Femur (tissue), 1 donor: ENCODE results near the gene ZNF892.

Experiments
- DNase-seq: peaks from one replicate; pipeline ENCODE4 v3.0.0-alpha.2; 2017

The ZNF892 gene

DNA sequence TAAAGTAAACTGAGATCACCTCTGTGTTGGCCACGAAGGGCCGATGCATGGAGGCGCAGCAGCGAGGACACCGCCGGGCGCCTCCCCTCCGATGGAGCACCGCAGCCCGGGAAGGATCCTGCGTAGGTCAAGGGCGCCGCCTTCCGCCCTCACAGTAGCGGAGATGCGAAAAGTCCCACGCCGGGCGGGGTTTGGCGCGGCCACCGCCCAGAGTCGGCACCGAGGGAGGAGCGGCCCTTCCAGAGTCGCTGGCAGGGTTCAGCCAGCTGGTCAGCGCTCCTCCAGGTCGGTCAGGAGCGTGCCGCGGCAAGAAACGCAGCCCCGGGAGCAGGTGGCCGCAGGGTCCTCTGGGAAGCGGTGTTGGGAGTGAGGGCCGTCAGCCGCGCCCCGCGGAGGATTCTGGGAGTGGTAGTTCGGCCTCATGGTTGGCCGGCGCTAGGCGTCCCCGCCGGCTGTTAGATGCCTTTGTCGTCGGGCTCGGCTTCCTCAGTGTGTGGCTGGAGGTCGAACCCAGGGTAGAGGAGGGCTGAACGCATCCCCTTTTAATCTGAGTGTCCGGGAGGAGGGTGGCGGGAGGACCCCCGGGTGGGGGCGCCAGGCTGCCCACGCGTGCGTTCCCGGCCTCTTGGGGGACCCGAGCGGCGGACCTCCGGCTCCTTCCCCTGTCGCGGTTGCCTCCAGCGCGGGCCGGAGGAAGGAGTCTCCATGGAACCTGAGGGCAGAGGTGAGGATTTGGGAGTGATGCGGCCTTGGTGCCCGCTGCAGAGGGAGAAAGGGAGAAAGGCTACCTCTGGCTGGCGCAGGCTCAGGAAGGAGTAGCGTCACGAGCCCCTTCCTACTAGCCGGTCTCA, at the start of gene ZNF892:
ZNF892 (plus strand) TSS at position 411 of the 851 bp plus-strand sequence; CDS start at position 706, 295 bp downstream.
- peak; percentile 94 for DNase-seq

DNA sequence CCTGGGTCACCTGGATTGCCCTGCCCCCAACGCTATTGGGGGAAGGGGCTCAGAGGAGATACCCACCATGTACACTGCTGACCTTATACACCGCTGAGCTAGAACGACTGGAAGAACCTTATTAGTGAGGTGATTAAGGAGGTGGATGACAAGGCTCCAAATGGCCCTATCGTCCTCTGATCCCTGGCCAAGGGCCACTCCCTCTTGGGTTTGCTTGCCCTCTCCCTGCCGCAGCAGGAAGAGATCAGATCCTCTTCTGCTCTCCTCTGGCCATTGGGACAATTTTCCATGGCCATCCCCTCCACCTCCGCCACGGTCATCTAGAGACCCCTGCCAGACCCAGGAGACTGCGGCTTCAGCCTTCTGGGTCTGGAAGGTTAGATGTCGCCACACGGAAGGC, 48.9 kb upstream of the ZNF892 start:
- peak; percentile 26 for DNase-seq

DNA sequence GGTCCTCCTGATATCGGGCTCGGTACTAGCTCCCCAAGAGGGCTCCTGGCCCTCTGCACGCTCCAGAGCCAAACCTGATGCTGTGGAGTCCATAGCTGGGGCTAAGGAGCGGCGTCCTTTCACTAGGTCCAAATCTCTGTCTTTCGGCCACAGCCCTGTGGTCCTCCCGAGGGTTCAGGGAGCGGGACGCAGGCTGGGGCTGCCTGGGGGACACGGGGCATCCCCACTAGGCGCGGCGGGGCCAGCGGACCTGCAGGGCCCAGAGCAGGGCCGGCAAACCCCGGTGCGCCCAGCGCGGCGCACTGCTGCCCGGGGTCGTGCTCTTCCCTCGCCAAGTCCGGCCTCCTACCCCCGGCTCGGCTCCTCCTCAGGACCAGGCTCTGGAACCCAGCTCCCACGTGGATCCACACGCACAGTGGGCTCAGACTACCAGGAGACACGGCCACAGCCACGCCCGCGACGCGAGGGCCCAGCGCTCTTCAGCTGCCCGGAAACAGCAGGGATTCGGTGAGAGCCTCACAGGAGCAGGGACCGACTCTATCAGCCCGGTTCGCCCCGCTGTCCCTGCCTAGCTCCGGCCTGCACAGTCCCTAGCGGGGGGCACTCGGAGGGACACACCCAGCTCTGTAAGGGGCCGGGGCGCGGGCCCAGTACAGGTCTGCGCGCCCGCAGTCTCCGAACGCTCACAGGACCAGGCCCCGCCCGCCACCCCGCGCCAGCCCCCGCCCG, 48.3 kb upstream of the ZNF892 start:
- DNase-seq = peak; percentile 66

DNA sequence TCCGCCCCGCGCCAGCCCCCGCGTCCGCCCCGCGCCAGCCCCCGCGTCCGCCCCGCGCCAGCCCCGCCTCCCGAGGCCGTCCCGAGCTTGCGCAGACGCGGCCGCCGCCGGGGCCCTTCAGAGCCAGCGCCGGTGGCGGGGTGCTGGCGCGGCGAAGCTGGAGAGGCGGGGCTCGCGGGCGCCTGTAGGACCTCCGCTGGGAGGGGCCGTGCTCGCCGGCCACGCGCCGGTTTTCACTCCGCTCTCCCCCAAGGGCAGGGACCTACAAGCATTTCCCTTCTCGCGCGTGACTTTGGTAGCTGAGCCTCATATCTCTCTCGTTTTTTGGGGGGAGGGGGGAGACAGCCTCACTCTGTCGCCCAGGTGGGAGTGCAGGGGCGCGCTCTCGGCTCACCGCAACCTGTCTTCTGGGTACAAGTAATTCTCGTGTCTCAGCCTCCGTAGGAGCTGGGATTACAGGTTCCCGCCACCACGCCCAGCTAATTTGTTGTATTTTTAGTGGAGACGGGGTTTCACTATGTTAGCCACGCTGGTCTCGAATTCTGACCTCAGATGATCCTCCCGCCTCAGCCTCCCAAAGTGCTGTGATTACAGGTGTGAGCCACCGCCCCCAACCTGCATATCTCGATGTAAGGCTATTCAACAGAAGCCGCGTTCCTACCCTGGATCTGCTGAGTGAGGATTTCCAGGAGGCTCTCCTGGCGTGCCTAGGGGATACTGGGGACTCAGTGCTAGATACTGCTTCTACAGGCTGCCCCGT, 47.5 kb upstream of the ZNF892 start, which contains the start of gene ZNF514:
ZNF514 (minus strand) TSS at position 159 of the 760 bp plus-strand sequence. CDS start 6,595 bp downstream, outside the sequence.
- DNase-seq = peak; percentile 83

DNA sequence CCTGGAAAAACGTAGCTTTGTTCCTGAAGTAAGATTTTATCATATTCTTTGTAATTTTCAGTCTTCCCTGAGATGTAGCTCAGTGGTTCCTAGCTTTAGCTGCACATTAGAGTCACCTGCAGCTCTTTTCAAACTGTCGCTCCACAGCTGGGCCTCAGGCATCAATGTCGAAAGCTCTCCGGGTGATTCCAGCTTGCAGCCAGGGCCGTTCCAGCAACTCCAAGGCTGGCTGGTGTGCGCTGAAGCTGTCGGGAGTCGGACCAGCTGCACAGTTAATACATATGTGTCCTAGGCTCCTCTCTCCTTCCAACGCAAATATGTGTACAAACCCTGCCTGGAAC, 42.3 kb upstream of the ZNF892 start:
- no peak for DNase-seq

DNA sequence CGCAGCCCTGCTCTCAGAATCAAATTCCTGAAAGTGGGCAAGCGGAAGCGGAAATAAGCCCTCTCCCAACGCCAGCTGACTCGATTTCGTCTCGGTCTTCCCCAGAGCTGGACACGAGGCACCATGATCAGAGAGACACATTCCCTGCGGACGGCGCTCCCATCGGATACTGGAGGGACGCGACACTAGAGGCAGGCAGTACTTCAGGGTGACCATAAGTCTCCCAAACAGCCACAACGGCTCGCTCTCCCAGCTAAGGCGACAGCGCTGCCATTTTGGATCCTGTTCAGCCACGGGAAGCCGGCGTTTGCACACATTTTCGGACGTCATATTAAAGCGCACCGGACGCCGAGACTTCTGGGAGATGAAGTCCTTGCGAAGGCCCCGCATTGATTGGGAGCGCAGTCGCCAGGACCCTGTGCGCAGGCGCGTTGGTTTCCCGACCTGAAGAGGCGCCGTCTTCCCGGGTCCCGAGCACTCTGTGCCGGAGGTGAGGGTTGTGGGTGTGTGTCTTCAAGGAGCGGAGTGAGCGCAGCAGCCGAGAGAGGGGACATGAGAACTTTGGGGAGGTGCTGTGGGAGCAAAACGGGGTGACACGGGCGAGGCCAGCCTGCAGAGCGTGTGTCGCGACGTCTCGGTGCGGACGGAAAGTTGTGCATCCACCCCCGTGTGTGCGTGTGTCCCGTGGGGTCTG, 41.8 kb upstream of the ZNF892 start, which contains the start of gene ZNF2:
ZNF2 (plus strand) TSS at position 439 of the 694 bp plus-strand sequence. CDS start 10,418 bp downstream, outside the sequence.
- peak; percentile 99 for DNase-seq

DNA sequence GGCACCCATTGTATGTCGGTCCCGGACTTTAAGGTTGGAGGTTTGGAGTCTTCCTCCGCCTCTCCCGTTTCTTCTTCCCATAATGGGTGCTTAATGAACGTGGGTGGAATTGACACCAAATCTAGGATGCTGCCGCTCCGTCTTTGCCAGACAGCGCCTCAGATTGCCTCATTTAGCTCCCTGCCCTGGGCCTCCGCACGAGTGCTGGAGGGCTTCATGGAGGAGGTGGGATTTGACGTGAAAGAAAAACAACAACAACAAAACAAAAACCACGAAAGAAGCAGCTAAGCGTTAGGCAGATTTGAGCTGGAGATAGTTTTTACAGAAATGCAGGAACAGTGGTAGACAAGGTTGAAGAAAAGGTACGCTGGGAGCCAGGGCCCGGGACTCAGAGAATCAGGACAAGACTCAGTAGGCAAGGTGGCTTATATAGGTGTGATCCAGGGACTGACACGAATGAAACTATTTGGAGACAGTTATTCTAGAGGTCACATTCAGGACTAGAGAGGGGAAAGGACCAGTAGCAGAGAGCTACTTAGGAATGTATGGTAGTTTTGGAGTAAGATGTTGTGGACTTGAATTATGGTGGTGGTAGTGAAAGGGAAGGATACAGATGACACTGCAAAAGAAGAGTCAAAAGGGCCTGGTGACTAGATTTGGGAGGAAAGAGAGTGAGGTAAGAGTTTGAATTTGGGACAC, 41.1 kb upstream of the ZNF892 start:
- DNase-seq = no peak

DNA sequence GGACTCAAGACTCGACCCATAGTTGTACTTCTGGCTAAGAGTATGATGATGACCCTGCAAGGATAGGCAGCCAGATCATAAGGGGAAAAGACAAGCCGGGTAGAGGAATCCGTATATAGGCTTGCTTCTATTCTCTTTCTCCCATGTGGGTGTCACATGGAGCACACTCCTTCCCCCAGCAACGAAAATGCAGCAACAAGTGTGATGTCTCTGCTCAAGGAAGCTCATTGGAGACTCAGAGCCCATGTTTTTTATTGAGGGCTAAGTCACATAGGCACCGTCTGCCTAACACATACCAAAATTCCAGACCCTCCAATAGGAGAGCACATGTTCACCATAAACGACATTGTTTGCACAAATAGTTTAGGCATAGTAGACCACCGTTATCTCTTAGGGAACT, 35.4 kb upstream of the ZNF892 start:
- no peak for DNase-seq

DNA sequence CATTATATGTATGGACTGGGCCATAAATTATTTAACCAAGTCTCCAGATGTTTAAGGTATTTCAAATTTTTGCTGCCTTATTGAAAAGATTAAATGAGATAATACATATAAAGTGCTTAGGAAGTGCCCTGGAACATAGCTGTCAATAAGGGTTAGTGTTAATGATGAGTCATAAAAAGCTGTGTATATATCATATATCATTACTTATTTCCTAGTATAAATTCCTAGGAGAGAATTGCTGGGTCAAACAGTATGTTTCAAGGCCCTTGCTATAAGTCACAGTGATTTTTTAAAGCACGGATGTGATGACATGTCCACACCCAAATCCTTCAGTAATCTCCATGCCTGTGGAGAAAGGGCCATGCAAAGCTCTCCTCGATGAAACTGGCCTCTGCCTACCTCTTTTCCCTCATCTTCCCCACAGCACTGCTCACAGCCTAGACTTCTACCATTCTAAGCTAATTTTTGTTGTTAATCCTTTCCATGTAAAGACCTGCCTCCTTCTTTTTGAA, 33.2 kb upstream of the ZNF892 start:
- DNase-seq = no peak

DNA sequence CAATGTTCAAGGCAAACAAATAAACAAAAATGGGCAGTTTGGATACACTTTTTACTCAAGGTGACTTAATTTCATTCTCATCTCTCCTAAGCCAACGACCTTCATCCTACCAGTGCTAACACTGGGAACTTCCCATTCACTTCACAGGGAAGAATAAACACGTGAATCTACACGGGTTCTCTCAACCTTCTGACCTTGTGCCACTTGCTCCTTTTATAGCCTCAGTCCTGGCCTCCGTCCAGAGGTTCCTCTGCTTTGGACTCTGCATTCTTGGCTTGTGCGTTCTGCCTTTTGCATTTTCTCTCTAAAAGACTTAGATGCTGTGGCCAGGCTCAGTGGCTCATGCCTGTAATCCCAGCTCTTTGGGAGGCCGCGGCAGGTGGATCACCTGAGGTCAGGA, 27.9 kb upstream of the ZNF892 start:
- no peak for DNase-seq

DNA sequence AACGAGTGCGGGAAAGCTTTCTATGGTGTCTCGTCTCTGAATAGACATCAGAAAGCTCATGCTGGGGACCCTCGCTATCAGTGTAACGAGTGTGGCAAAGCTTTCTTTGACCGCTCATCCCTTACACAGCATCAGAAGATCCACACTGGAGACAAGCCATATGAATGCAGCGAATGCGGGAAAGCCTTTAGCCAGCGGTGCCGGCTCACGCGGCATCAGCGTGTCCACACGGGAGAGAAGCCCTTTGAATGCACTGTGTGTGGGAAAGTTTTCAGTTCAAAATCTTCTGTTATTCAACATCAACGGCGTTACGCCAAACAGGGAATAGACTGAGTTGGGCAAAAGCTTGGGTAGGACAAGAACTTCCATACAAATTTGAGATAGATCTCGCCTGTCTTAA, 25.5 kb upstream of the ZNF892 start:
- DNase-seq = no peak

DNA sequence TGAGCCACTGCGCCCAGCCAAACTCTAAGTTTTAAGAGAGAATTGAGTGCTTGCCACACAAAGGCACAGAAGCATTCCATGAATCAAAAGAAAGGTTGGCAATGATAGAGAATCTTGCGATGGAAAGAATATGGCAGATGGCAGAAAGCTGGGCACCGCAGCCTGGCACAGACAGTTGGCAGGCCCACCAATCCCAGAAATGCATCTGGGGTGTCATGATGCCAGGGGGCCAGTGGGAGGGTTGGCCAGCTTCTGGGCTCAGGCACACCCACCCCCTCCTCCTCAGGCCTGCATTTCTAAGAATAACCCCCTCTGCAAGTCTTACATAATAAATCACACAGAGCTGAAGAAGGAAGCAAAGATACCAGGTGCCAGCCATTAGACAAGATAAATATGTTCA, 22.1 kb upstream of the ZNF892 start:
- no peak for DNase-seq

DNA sequence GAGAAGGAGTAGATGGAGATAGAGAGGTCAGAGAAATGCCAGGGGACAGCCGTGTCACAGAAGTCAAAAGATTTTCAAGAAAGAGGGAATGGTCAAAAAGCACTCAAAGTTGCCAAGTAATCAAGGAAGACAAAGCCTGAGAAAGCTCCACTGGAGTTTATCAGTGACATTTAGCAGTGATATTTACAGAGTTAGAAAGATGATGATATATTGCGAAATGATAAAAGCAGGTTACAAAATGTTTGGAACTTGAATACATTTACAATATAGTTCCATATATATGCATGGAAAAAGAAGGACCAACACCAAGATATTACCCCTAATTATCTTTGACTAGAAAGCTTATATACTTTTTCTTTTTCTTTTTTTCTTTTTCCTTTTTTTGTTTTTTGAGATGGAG, 21.3 kb upstream of the ZNF892 start:
- DNase-seq = no peak

DNA sequence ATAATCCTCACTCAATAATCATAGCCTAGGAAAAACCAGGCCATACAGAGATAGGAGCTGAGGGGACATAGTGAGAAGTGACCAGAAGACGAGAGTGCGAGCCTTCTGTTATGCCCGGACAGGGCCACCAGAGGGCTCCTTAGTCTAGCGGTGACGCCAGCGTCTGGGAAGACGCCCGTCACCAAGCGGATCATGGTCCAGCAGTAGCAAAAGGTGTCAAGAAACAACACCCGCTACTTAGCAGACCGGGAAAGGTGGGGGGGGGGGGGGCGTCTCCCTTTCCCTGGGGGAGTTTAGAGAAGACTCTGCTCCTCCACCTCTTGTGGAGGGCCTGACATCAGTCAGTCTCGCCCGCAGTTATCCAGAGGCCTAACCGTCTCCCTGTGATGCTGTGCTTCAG, 14.4 kb upstream of the ZNF892 start:
- peak; percentile 59 for DNase-seq

DNA sequence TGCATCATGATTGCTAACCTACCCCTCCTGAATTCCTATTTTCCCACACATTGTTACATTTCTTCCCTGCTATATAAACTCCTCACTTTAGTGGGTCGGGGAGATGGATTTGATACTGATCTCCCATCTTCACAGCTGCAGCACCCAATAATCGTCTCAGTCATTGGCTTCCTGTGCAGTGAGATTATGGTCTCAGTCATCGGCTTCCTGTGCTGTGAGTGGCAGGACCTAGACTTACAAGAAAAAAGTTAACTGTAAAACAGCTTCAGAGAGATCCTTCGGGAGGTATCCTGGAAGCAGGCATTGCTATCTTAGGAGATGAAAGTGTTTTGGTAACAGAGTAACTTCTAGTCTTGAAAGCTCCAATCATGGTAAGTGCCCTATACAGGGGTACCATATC, 3.4 kb upstream of the ZNF892 start:
- no peak for DNase-seq

DNA sequence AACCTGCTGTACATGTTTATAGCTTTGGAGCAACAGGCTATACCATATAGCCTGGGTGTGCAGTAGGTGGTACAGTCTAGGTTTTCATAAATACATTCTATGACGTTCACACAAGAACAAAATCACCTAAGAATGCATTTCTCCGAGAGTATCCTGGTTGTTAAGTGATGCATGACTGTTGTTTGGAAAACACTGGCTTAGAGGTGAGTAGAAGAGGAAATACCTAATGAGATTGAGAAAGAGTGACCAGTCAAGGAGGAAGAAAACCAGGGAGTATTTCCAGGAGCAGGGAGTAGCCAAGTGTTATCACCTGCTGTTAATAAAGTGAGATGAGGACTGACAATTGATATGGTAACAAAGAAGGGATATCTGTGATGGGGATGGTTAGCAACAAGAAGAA, 2.9 kb upstream of the ZNF892 start:
- no peak for DNase-seq

DNA sequence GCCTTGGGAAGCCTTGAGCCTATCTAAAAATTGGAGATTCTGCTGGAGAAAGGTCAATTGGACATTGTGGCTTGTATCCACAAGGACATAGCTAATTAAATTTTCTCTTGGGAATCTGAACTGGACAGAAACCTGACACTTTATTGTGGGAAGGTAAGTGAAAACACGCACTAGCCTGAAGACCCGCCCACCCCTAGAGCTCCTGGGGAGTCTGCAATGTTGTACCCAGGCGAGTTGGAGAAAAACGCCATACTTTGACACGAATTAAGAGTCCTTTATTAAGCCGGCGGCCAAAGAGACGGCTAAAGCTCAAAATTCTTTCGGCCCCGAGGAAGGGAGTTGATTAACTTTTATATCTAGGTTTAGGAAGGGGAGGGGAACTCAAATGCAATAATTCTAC, 1.2 kb upstream of the ZNF892 start:
- no peak for DNase-seq

DNA sequence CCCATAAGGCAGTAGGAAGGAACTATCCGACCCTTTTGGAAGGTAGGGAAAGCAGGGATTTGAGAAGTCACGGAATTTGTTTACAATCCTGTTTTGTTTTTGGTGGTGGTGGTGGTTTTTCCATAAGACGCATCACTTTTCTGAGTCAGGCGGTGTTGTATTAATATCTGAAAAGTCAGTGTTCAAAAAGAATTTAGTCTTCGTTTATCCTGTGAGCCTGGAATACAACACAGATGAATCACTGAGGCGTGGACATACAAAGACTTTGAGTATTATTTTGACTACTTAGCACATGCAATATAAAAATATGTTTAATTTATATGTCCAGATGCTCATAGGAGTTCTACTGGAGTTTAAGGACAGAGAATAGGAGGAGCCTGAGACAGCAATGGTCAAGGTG, 785 bp downstream of the ZNF892 start:
- DNase-seq = no peak

DNA sequence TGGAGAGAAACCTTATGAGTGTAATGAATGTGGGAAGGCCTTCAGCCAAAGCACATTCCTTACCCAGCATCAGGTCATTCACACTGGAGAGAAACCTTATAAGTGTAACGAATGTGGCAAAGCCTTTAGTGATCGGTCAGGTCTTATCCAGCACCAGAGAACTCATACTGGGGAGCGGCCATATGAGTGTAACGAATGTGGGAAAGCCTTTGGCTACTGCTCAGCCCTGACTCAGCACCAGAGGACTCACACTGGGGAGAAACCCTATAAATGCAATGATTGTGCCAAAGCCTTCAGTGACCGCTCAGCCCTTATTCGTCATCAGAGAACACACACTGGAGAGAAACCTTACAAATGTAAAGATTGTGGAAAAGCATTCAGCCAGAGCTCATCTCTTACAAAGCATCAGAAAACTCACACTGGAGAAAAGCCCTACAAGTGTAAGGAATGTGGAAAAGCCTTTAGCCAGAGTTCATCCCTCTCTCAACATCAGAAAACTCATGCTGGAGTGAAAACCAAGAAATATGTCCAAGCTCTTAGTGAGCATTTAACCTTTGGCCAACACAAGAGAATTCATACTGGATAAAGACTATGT, 7.8 kb downstream of the ZNF892 start:
- DNase-seq = no peak

DNA sequence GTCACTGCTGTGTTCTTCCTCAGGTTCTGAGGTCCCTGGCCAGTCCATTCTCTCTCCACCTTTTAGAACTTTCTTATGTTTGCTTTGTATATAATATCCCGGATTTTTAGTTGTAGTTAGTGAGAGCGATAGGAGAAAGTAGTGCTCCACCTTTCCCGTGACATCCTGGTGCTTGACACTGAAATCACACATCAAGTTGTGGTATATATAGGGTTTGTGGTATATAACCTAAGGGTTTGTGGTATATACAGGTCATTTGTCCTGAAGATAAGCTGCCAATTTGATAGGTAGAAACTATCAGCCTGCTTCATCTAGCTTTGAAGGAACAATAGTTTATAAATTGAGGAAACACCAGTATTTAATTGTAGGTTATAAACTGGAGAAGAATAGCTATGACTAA, 13.1 kb downstream of the ZNF892 start:
- DNase-seq = no peak

DNA sequence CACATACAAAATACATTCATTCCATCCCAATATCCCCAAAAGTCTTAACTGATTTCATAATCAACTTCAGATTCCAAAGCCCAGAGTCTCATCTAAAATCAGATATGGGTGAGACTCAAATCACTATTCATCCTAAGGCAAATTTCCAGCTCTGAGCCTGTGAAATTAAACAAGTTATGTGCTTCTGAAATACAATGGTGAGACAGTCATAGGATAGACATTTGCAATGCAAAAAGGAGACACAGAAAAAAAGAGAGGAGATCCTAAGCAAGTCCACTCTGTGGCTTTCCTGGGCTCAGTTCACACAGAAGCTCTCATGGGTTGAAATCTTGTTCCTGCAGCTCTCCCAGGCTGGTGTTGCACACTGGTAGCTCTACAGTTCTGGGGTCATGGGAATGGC, 18.3 kb downstream of the ZNF892 start:
- DNase-seq = no peak
